Endodermal cell (in vitro differentiated cells): ENCODE measurements around the gene ZBTB26. TPM values are rescaled to one million over a fixed set of nuclear protein-coding genes. Genes with fewer than 3 reads are reported as not detected.

Experiments used
- DNase-seq: peaks from one replicate; pipeline ENCODE4 v3.0.0-alpha.2; 2017
- H3K27ac ChIP-seq: 2 replicates; pipeline ENCODE4 v1.5.1; 2013; ENCODE audit warnings: mild to moderate bottlenecking, low read depth, low read length, moderate library complexity
- H3K27me3 ChIP-seq: 2 replicates; pipeline ENCODE4 v1.6.1; 2013; ENCODE audit warnings: mild to moderate bottlenecking, low read length, moderate library complexity; ENCODE audit not compliant: insufficient read depth, control insufficient read depth, poor library complexity, severe bottlenecking
- H3K36me3 ChIP-seq: 2 replicates; pipeline ENCODE4 v1.7.0; 2013; ENCODE audit warnings: mild to moderate bottlenecking, low read length, moderate library complexity; ENCODE audit not compliant: control insufficient read depth, insufficient read depth
- H3K4me1 ChIP-seq: one replicate; pipeline ENCODE4 v1.7.0; 2013; ENCODE audit warnings: low read length; ENCODE audit not compliant: control insufficient read depth, insufficient read depth
- H3K4me3 ChIP-seq: 2 replicates; pipeline ENCODE4 v1.5.1; 2013; ENCODE audit warnings: mild to moderate bottlenecking, low read length, moderate library complexity
- H3K9ac ChIP-seq: 2 replicates; pipeline ENCODE4 v1.6.1; 2013; ENCODE audit warnings: mild to moderate bottlenecking, low read length, moderate library complexity; ENCODE audit not compliant: poor library complexity, severe bottlenecking; ENCODE audit errors: extremely low read depth
- H3K9me3 ChIP-seq: 2 replicates; pipeline ENCODE4 v1.6.1; 2013; ENCODE audit warnings: mild to moderate bottlenecking, low read length, moderate library complexity; ENCODE audit not compliant: control insufficient read depth
- H3K27ac Mint-ChIP-seq: 2 replicates; pipeline ENCODE4 v1.8.0; 2020; ENCODE audit warnings: mixed read lengths
- H3K27me3 Mint-ChIP-seq: 2 replicates; pipeline ENCODE4 v1.8.0; 2021; ENCODE audit warnings: mild to moderate bottlenecking, mixed read lengths; ENCODE audit not compliant: insufficient read depth
- H3K36me3 Mint-ChIP-seq: 2 replicates; pipeline ENCODE4 v1.8.0; 2020; ENCODE audit warnings: low read depth, mixed read lengths
- H3K4me1 Mint-ChIP-seq: 2 replicates; pipeline ENCODE4 v1.8.0; 2020; ENCODE audit warnings: mixed read lengths
- H3K4me3 Mint-ChIP-seq: 2 replicates; pipeline ENCODE4 v1.8.0; 2020; ENCODE audit warnings: mild to moderate bottlenecking, moderate library complexity, mixed read lengths
- H3K9me3 Mint-ChIP-seq: 2 replicates; pipeline ENCODE4 v1.8.0; 2020; ENCODE audit warnings: mild to moderate bottlenecking, mixed read lengths
- CTCF ChIP-seq: fragments of 200-600 bp; sonication (generic); conservative IDR thresholded peaks from 2 replicates; pipeline ENCODE4 v1.5.0; 2021; ENCODE audit warnings: antibody characterized with exemption, mild to moderate bottlenecking
- WGBS, 2 experiments: methylation state at CpG; one replicate each; pipeline versions ENCODE4 v1.1.5 to v1.1.7; 2013; ENCODE audit warnings: missing lambda C conversion rate in 2 of 2, mixed read lengths in 1 of 2; ENCODE audit not compliant: insufficient coverage in 1 of 2, insufficient read length in 1 of 2; 5-methylcytosine and 5-hydroxymethylcytosine counted together
- total RNA-seq, 2 donors: library from RNA; stranded (reverse); fragmentation: NEBNext Ultra II Directional in 1 of 2; extraction: Animal tissue kit (Norgen Biotek cat#: 25700) in 1 of 2; gene quantifications; 2 replicates in 1 of 2; 3 replicates in 1 of 2; pipeline ENCODE4 v1.2.1, GENCODE V29; 2021

Gene ZBTB26
- total RNA-seq, 2 donors from 2014 or later, result 9.8 to 11.6 TPM

GRCh38 chr9:122948313-122948712 lies 17.0 kb upstream of the ZBTB26 start:
- Histone ChIP-seq H3K27ac (no peak overlapping the region), H3K4me1 (no peaks in the 10 kb centered on the region), H3K36me3 (peaks cover 3% of the 10 kb centered on the region), H3K27me3 (no peaks in the 10 kb centered on the region), H3K4me3 (no peak overlapping the region), H3K9ac (no peak overlapping the region), H3K9me3 (no peaks in the 10 kb centered on the region)
- H3K9me3 Mint-ChIP-seq, result no peaks in the 10 kb centered on the region
- H3K27me3 Mint-ChIP-seq, result no peaks in the 10 kb centered on the region
- no peak overlapping the region for H3K4me3 Mint-ChIP-seq
- peaks cover 30% of the 10 kb centered on the region for H3K4me1 Mint-ChIP-seq
- 96% methylated on average over 2 to 3 of the region's 3 CpGs for WGBS, 2 experiments
- no peak for TF ChIP-seq CTCF
- no peak overlapping the region for H3K27ac Mint-ChIP-seq
- peaks cover 8% of the 10 kb centered on the region for H3K36me3 Mint-ChIP-seq
- DNase-seq, result no peak

GRCh38 chr9:122946461-122947005 lies 15.2 kb upstream of the ZBTB26 start:
- TF ChIP-seq CTCF, result no peak
- no peak for DNase-seq
- H3K9ac ChIP-seq, result no peak overlapping the region
- no peak overlapping the region for H3K27ac ChIP-seq
- Mint-ChIP-seq H3K27me3 (no peaks in the 10 kb centered on the region), H3K4me3 (no peak overlapping the region), H3K36me3 (peaks cover 10% of the 10 kb centered on the region), H3K9me3 (no peaks in the 10 kb centered on the region), H3K4me1 (peaks cover 36% of the 10 kb centered on the region), H3K27ac (no peak overlapping the region)
- 100% methylated on average over 1 of the region's 1 CpG; no CpG with 5 or more reads in 1 of the 2 experiments for WGBS, 2 experiments
- H3K9me3 ChIP-seq, result no peaks in the 10 kb centered on the region
- no peak overlapping the region for H3K4me3 ChIP-seq
- no peaks in the 10 kb centered on the region for H3K4me1 ChIP-seq
- H3K36me3 ChIP-seq, result peaks cover 3% of the 10 kb centered on the region
- no peaks in the 10 kb centered on the region for H3K27me3 ChIP-seq

- Mint-ChIP-seq H3K27me3 (no peaks in the 10 kb centered on the region), H3K27ac (peak overlapping the region; percentile 56), H3K4me3 (no peak overlapping the region), H3K9me3 (no peaks in the 10 kb centered on the region), H3K4me1 (peaks cover 32% of the 10 kb centered on the region), H3K36me3 (peaks cover 10% of the 10 kb centered on the region)
- H3K9ac ChIP-seq, result no peak overlapping the region
- H3K4me3 ChIP-seq, result no peak overlapping the region
- no peak for DNase-seq
- H3K9me3 ChIP-seq, result no peaks in the 10 kb centered on the region
- H3K27ac ChIP-seq, result no peak overlapping the region
- WGBS, 2 experiments, result 87 to 100% methylated on average over 2 to 3 of the region's 4 CpGs
- H3K36me3 ChIP-seq, result peaks cover 3% of the 10 kb centered on the region
- no peaks in the 10 kb centered on the region for H3K4me1 ChIP-seq
- no peaks in the 10 kb centered on the region for H3K27me3 ChIP-seq
- no peak for TF ChIP-seq CTCF
These were observed 13.9 kb upstream of the ZBTB26 start for GRCh38 chr9:122944960-122945888.
